GM18517 (cell line): ENCODE results near the gene AATK.
"Not testable (repeated sequence)": the region's sequence is repeated elsewhere in the genome, so short reads cannot be mapped to it uniquely, and the experiment has no call there.

Source experiments
- ATAC-seq: cut with Tn5 transposase; IDR thresholded peaks from one replicate; pipeline ENCODE4 v1.9.1; 2021; ENCODE audit warnings: mild to moderate bottlenecking, moderate library complexity; ENCODE audit not compliant: unreplicated experiment

AATK gene

GRCh38 chr17:81163051-81163695 is 2.8 kb downstream of the AATK start:
- no peak for ATAC-seq

- ATAC-seq, result no peak
Measured at GRCh38 chr17:81162491-81162890, 3.5 kb downstream of the AATK start.

GRCh38 chr17:81161972-81162371 is 4.0 kb downstream of the AATK start:
- ATAC-seq, result no peak

GRCh38 chr17:81161536-81161935 is 4.5 kb downstream of the AATK start:
- ATAC-seq, result no peak

- no peak for ATAC-seq
Measured at GRCh38 chr17:81160747-81161453, 5.1 kb downstream of the AATK start.

GRCh38 chr17:81160306-81160705 is 5.7 kb downstream of the AATK start:
- ATAC-seq, result no peak

- ATAC-seq, result no peak
Measured at GRCh38 chr17:81159611-81160265, 6.3 kb downstream of the AATK start.

GRCh38 chr17:81158688-81159590 is 7.1 kb downstream of the AATK start:
- ATAC-seq, result no peak

GRCh38 chr17:81157848-81158687 is 8.0 kb downstream of the AATK start:
- ATAC-seq, result no peak

GRCh38 chr17:81156866-81157805 is 8.9 kb downstream of the AATK start:
- ATAC-seq, result no peak

GRCh38 chr17:81154961-81155360 is 11.1 kb downstream of the AATK start:
- ATAC-seq, result no peak

- not testable (repeated sequence) for ATAC-seq
Measured at GRCh38 chr17:81154016-81154415, 12.0 kb downstream of the AATK start.

- ATAC-seq, result no peak
Measured at GRCh38 chr17:81153340-81153803, 12.6 kb downstream of the AATK start.

GRCh38 chr17:81152288-81152828 is 13.7 kb downstream of the AATK start:
- no peak for ATAC-seq

GRCh38 chr17:81151278-81151677 is 14.7 kb downstream of the AATK start:
- no peak for ATAC-seq

- ATAC-seq, result no peak
Measured at GRCh38 chr17:81150377-81151077, 15.5 kb downstream of the AATK start.

- no peak for ATAC-seq
Measured at GRCh38 chr17:81148986-81149533, 17.0 kb downstream of the AATK start.

- no peak for ATAC-seq
Measured at GRCh38 chr17:81148571-81148970, 17.4 kb downstream of the AATK start.
